MG63 (cell line): ENCODE results near the gene RNF151. TPM values are rescaled to one million over a fixed set of nuclear protein-coding genes. Genes with fewer than 3 reads are reported as not detected.
A peak's percentile ranks its signal among the peaks of the same experiment; 100 is the strongest.
"Not testable (repeated sequence)": the region's sequence is repeated elsewhere in the genome, so short reads cannot be mapped to it uniquely, and the experiment has no call there.

Source experiments
- DNase-seq: peaks from one replicate; pipeline ENCODE4 v3.0.0-alpha.2; 2020
- H3K27me3 ChIP-seq: fragments of 250-450 bp; sonication (Bioruptor Pico); 2 replicates; pipeline ENCODE4 v1.5.1; 2020; ENCODE audit warnings: mild to moderate bottlenecking, moderate library complexity
- H3K36me3 ChIP-seq: fragments of 250-450 bp; sonication (Bioruptor Pico); 2 replicates; pipeline ENCODE4 v1.5.1; 2020; ENCODE audit warnings: mild to moderate bottlenecking, moderate library complexity
- H3K4me3 ChIP-seq: fragments of 250-450 bp; sonication (Bioruptor Pico); 2 replicates; pipeline ENCODE4 v1.5.1; 2020; ENCODE audit warnings: mild to moderate bottlenecking, moderate library complexity
- H3K9me3 ChIP-seq: fragments of 250-450 bp; sonication (Bioruptor Pico); 2 replicates; pipeline ENCODE4 v1.5.1; 2020; ENCODE audit warnings: mild to moderate bottlenecking, moderate library complexity
- total RNA-seq: library from RNA; depleted of rRNA; stranded (reverse); fragments of >200 nt; shearing (Covaris generic); gene quantifications from 2 replicates; pipeline ENCODE4 v1.2.3, GENCODE V29; 2014; ENCODE audit warnings: low replicate concordance

The RNF151 gene
- total RNA-seq, 1 experiment from 2014 or later = not detected

DNA sequence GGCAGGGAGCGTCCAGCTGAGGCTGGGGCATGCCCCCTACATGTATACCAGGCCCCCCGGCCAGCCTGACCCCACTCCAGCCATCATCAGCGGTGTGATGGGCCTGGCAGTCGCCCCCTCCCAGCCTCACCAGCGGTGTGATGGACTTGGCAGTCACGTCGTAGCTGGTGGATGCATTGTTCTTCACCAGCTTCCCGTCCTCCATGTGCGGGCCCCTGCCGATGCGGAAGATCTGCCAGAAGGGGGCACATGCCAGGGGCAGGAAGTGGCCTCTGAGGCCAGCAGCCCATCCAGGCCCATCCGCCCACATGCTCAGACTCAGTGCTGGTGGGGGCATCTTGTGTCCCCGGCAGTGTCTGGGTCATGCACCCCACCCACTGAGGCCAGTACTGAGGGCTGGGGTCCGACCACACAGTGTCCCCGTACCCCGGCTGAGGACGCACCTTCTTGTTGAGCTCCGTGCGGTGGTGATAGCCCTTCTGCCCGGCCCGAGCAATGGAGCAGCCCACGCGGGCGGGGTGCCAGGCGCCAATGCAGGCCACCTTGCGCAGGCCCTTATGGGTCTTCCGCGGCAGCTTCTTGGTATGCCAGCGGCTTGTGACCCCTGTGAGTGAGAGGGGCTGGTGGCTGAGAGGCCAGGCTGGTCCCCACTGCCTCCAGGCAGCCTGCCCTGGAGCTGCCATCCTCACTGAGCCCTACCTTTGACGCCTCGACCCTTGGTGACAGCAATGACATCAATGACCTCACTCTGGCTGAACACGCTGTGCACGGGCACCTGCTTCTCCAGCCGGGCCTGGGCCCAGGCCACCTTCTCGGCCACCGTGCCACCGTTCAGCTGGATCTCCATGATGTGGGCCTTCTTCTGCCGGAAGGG is 19.9 kb upstream of the RNF151 start:
- no peak for DNase-seq
- no peak overlapping the region for H3K4me3 ChIP-seq
- no peaks in the 10 kb centered on the region for H3K27me3 ChIP-seq
- no peaks in the 10 kb centered on the region for H3K36me3 ChIP-seq
- no peaks in the 10 kb centered on the region for H3K9me3 ChIP-seq

DNA sequence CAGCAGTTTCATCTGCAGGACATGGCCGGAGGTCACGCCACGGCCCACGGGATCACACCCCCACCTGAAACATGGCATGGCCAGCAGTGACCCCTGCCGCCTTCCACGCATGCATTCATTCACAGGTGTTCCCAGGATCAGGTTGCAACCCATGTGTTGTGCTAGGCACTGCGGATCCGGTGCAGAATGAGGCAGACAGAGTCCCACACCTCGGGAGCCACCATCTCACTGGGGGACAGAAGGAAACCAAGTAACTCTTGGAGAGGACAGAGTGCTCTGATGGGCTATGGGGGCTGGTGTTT is 19.3 kb upstream of the RNF151 start:
- Histone ChIP-seq H3K27me3 (no peaks in the 10 kb centered on the region), H3K4me3 (no peak overlapping the region), H3K9me3 (no peaks in the 10 kb centered on the region), H3K36me3 (no peaks in the 10 kb centered on the region)
- no peak for DNase-seq

DNA sequence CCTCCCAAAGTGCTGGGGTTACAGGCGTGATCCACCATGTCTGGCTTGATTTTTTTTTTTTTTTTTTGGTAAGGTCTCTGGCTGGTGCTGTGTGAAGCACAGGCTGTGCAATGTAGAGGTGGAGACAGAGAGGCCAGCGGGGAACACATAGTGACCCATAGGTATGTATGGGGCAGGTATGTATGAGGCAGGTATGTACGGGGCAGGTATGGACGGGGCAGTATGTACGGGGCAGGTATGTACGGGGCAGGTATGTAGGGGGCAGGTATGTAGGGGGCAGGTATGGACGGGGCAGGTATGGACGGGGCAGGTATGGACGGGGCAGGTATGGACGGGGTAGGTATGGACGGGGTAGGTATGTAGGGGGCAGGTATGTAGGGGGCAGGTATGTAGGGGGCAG is 17.1 kb upstream of the RNF151 start:
- no peaks in the 10 kb centered on the region for H3K36me3 ChIP-seq
- H3K4me3 ChIP-seq = no peak overlapping the region
- no peaks in the 10 kb centered on the region for H3K27me3 ChIP-seq
- no peaks in the 10 kb centered on the region for H3K9me3 ChIP-seq
- no peak for DNase-seq

DNA sequence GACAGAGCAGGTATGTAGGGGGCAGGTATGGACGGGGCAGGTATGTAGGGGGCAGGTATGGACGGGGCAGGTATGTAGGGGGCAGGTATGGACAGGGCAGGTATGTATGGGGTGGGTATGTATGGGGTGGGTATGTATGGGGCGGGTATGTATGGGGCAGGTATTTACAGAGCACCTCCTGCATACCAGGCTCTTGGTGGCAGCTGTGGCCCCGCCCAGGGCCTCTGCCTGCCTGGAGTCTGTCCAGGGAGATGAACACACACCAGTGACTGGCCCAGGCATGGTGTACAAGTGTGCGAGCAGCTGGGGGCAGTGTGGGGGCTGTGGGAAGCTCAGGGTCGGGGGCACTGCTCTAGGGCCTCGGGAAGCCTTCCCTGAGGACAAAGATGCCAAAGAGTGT is 16.6 kb upstream of the RNF151 start:
- no peaks in the 10 kb centered on the region for H3K36me3 ChIP-seq
- H3K4me3 ChIP-seq = no peak overlapping the region
- H3K9me3 ChIP-seq = no peaks in the 10 kb centered on the region
- no peak for DNase-seq
- H3K27me3 ChIP-seq = no peaks in the 10 kb centered on the region

DNA sequence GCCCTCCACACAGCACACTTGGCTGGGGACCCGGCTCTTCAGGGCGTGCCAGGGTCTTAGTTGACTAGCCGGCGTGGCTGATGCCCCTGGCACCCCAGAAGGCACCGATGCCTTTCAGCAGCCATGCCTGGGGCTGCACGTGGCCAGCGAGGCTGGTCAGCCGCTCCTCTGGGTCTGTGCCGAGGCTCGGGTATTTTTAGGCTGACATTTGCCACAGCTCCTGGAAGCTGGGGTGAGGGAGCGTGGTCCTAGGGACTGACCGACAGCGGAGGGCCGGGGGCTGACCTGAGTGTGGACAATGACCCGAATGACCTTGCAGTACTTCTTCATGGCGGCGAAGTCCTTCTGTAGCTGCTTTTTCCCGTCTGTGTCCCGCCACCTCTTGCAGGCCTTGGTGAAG is 16.1 kb upstream of the RNF151 start:
- DNase-seq = no peak
- no peaks in the 10 kb centered on the region for H3K36me3 ChIP-seq
- H3K4me3 ChIP-seq = no peak overlapping the region

DNA sequence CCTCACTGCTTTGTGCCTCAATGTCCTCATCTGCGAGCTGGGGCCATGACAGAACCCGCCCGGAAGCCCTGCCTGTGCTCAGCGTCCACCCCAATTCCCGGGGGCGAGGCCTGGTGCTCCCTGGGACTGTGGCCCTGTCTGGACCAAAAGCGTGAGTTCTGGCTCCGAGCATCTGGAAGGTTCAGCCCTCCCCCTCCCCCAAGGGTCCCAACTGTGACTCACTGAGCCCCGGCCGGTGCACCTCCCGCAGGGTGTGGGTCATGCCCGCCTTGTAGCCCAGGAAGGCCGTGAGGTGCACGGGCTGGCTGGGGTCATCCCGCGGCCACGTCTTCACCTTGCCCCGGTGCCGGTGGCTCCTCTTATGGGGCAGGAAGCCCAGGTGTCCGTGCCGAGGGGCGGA is 12.9 kb upstream of the RNF151 start:
- Histone ChIP-seq H3K9me3 (no peaks in the 10 kb centered on the region), H3K36me3 (no peaks in the 10 kb centered on the region), H3K4me3 (no peak overlapping the region), H3K27me3 (no peaks in the 10 kb centered on the region)
- no peak for DNase-seq

More for the DNA sequence above, 16.1 kb upstream of the RNF151 start:
- no peaks in the 10 kb centered on the region for H3K27me3 ChIP-seq
- no peaks in the 10 kb centered on the region for H3K9me3 ChIP-seq

DNA sequence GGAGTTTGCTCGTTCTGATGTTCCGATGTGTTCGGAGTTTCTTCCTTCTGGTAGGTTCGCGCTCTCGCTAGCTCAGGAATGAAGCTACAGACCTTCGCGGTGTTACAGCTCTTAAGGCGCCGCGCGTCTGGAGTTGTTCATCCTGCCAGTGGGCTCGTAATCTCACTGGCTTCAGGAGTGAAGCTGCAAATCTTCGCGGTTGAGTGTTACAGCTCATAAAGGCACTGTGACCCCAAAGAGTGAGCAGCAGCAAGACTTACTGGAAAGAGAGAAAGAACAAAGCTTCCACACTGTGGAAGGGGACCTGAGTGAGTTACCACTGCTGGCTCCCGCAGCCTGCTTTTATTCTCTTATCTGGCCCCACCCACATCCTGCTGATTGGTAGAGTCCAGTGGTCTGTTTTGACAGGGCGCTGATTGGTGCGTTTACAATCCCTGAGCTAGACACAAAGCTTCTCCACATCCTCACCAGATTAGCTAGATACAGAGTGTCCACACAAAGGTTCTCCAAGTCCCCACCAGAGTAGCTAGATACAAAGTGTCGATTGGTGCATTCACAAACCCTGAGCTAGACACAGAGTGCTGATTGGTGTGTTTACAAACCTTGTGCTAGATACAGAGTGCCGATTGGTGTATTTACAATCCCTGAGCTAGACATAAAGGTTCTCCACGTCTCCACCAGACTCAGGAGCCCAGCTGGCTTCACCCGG is 9.1 kb upstream of the RNF151 start:
- H3K27me3 ChIP-seq, DNase-seq, H3K9me3 ChIP-seq, H3K4me3 ChIP-seq: not testable (repeated sequence)
- peaks cover 16% of the 10 kb centered on the region for H3K36me3 ChIP-seq

DNA sequence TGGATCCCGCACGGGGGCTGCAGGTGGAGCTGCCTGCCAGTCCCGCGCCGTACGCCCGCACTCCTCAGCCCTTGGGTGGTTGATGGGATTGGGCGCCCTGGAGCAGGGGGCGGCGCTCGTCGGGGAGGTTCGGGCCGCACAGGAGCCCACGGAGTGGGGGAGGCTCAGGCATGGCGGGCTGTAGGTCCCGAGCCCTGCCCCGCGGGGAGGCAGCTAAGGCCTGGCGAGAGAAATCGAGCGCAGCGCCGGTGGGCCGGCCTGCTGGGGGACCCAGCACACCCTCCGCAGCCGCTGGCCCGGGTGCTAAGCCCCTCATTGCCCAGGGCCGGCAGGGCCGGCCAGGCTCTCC is 8.5 kb upstream of the RNF151 start:
- H3K4me3 ChIP-seq, DNase-seq, H3K27me3 ChIP-seq, H3K9me3 ChIP-seq: not testable (repeated sequence)
- H3K36me3 ChIP-seq = peaks cover 21% of the 10 kb centered on the region

DNA sequence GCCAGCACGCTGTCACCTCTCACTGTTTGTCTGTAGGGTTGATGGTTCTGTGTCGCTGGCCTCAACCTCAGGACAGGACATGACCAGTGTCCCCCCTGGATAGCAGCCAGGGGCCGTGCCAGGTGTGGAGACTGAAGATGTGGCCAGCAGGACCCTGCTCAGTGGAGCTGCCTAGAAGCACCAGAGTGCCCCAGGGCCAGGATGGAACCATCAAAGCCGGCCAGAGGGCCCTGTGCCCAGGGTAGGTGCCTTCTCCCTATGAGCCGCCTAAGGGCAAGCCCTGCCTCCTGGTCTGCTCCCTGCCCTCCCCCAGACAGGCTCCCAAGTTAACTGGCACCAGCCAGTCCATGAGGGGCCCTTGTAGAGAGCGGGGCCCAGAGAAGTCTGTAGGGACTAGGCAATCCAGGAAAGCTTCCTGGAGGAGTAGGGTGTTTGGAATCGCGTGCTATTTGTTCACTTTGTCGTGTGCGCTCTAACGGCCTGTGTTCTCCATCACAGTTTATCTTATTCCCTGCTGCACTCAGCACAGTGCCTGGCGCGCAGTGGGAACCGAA is 7.9 kb upstream of the RNF151 start:
- no peaks in the 10 kb centered on the region for H3K27me3 ChIP-seq
- H3K4me3 ChIP-seq = peak overlapping the region; percentile 80
- H3K9me3 ChIP-seq = no peaks in the 10 kb centered on the region
- DNase-seq = no peak
- peaks cover 28% of the 10 kb centered on the region for H3K36me3 ChIP-seq

DNA sequence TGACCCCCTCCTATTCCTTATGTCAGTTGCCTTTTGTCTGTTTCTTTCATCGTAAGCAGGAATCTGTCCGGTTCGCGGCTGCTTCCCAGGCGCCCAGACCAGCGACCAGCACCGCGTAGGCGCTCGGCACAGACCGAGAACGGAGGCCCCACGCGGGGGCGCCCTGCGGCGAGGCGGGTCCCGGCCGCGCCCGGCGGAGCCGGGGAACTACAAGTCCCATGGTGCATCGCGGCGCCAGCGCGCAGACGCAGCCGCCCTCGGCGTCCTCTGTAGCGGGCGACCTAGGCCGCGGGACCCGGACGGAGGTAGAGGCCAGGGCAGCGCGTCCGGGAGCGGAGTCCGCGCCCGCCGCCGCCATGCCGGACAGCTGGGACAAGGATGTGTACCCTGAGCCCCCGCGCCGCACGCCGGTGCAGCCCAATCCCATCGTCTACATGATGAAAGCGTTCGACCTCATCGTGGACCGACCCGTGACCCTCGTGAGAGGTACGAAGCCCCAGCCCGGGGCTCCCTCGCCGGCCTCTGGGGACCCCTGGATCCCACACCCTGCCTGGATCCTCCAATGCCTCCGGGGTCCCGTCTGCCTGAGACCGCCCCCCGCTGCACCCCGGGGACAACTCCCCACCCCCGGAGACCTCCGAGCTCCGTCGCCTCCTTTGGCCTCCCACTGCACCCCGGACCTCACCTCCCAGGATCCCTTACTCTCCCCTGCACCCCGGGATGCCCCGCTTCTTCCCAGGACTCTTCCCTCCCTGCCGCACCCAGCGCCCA is 7.2 kb upstream of the RNF151 start, which contains the start of gene NDUFB10:
Gene NDUFB10, plus strand, starts transcription at position 270 of the 771 bp plus-strand sequence. Its CDS starts 87 bp downstream, at position 357.
- Histone ChIP-seq H3K27me3 (no peaks in the 10 kb centered on the region), H3K9me3 (no peaks in the 10 kb centered on the region; the same call in 1 of the 2 replicates), H3K4me3 (peak within 1 kb of the TSS; percentile 80), H3K36me3 (peaks cover 35% of the 10 kb centered on the region)
- peak; percentile 95 for DNase-seq

DNA sequence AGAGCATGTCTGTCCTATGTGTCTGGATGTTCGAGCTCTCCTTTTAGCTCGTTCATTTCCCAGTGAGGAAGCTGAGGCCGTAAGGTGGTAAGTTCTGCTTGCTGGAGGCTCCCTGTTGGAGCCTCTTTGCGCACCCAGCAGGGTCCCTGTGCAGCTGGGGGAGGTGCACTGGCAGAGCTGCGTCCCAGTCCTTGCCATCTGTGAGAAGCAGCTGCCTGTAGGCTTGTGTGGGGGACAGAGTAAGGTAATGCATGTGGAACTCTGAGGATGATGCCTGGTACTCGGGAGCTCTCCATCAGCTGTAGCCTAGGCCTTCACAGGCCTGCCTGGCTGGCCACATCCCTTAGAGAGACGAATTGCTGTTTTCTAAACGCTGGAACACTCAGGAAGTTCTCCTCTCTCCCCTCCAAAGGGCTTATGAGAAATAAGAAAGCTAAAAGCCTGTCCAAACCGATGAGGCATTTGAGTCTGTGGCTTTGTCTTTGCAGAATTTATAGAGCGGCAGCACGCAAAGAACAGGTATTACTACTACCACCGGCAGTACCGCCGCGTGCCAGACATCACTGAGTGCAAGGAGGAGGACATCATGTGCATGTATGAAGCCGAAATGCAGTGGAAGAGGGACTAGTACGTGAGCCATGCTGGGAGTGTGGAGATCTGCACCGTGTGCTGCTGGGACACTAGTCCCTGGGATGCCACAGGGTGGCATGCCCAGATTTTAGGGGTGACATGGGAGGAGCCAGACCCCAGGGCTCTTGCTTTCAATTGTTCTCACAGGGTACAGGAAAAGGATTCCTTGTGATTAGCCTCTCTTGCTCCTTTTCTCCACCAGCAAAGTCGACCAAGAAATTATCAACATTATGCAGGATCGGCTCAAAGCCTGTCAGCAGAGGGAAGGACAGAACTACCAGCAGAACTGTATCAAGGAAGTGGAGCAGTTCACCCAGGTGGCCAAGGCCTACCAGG is 5.7 kb upstream of the RNF151 start:
- Histone ChIP-seq H3K9me3 (no peaks in the 10 kb centered on the region; the same call in 1 of the 2 replicates), H3K36me3 (peaks cover 47% of the 10 kb centered on the region), H3K27me3 (no peaks in the 10 kb centered on the region), H3K4me3 (peak overlapping the region; percentile 80)
- peak; percentile 63 for DNase-seq

DNA sequence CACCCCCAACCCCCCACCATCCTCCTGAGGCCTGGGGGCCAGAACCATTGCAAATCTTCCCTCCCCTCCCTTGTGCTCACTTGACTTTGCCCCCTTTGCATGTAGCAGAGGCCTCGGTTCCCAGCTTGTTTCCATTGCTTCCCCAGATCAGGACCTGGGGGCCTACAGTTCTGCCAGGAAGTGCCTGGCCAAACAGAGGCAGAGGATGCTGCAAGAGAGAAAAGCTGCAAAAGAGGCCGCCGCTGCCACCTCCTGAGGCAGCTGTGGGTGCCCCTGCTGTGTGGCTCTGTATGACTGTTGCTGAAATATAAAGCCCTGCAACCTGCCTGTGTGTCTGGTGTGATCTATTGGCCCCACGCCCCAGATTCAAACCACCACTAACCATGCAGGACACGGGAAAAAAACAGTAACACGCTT is 5.0 kb upstream of the RNF151 start:
- DNase-seq = peak; percentile 58
- H3K36me3 ChIP-seq = peaks cover 54% of the 10 kb centered on the region
- H3K9me3 ChIP-seq = no peaks in the 10 kb centered on the region; the same call in 1 of the 2 replicates

DNA sequence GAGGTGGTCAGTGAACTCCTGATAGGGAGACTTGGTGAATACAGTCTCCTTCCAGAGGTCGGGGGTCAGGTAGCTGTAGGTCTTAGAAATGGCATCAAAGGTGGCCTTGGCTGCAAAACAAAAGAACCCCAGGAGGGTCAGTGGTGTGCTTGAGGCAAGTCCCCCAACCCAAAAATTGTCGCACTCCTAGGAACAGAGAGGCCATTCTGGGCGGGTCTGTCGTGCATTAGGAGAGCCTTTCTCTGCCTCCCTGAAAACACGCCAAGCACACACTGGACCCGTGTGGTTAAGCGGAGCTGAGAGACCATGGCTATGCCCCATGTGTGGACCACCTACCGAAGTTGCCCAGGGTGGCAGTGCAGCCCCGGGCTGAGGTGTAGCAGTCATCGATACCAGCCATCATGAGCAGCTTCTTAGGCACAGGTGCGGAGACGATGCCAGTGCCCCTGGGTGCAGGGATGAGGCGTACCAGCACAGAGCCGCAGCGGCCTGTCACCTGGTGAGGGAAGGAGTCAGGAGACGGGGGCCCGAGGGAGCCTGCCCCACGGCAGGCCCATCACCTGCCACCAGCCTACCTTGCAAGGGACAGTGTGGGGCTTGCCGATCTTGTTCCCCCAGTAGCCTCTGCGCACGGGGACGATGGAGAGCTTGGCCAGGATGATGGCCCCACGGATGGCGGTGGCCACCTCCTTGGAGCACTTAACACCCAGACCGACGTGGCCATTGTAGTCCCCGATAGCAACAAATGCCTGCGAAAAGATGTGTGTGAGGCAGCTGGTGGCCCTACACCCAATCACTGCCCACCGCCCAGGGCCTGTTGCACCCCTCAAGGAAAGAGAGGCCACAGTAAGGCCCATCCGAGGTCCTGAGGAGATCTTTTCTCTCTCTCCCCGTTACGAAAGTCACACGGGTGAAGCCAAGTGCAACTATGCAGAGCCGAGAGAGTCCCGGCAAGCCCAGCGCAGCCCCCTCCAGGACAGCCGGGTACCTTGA is 4.2 kb upstream of the RNF151 start:
- Histone ChIP-seq H3K36me3 (peaks cover 55% of the 10 kb centered on the region), H3K4me3 (peak overlapping the region; percentile 99)
- H3K9me3 ChIP-seq, DNase-seq, H3K27me3 ChIP-seq: not testable (repeated sequence)

More for the DNA sequence above, 5.0 kb upstream of the RNF151 start:
- Histone ChIP-seq H3K27me3 (no peaks in the 10 kb centered on the region), H3K4me3 (peak overlapping the region; percentile 99)

DNA sequence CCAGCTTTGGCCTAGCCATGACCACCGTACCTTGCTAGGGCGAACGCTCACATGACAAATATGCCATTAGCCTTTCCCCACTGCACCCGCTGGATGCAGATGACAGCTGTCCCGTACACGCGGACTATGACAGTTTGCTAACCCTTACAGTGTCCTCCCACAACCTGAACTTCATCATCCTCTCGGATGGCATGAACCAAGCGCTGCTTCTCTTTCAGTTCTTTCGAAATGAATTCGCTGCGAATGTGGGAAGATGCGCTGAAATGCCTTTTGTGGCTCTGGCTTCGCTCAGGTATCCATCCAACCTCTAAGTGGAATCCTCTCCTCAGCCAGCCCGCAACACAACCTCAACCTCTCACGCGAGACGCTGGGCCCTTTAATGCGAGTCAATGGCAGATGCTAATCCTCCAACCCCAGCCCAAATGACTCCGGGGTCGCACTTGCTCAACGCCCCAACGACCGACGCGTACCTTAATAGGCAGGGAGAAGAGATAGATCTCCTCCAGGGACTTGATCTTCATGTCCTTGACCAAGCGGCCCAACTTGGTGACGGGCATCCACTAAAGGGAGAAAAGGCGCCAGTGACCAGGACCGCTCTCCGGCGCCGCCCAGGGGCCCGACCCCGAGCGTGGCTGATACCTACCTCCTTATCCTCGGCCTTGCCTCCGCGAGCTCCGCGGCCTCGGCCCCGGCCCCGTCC is 2.7 kb upstream of the RNF151 start:
- H3K27me3 ChIP-seq = no peaks in the 10 kb centered on the region
- peaks cover 55% of the 10 kb centered on the region for H3K36me3 ChIP-seq
- peak overlapping the region; percentile 99 for H3K4me3 ChIP-seq
- H3K9me3 ChIP-seq = no peaks in the 10 kb centered on the region; the same call in 1 of the 2 replicates
- no peak for DNase-seq
